Measurements from ENCODE around the gene CACNG3. TPM values are rescaled to one million over a fixed set of nuclear protein-coding genes. Genes with fewer than 3 reads are reported as not detected.

Gene CACNG3
- total RNA-seq, 1 donor from 2014 or later: not detected

DNA sequence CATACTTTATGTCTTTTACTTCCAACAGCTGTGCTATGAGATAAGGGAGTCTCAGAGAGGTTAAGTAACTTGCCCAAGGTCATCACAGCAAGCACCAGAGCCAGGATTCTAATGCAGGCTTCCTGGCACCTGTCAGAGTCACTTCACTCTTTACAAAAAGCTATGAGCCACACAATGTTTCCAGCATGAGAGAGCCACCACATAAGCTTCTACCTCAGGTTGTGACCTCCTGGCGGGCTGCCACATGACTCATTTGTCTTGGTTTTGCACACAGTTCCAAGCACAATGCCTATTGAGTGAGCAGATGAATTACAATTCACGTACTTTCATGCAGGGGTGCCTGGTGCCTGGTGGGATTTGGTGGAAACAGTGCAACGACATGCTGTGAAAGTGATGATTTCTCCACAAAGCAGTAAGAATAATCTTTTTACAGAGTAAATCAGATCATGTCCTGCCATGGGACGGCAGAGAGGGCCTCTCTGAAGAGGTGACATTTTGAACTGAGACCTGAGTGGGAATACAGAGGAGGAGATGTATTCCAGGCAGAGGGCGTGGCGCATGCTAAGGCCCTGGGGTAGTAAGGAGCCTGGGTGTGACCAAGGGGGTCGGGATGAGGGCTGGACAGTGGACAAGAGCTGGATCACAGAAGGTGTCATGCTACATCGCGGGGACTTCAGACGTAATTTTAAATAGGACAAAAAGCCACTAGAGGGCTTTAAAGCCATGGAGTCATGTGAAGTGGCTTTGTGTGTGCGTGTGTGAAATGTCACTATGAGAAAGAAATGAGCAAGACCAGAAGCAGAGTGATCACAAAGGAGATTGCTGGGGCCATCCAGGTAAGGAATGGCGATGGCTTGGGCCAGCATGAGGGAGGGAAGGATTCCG is 53.4 kb downstream of the CACNG3 start:
- Mint-ChIP-seq H3K36me3 (ENCODE audit: unreplicated experiment) (no peaks in the 10 kb centered on the region), H3K27ac (ENCODE audit: unreplicated experiment) (no peak overlapping the region), H3K9me3 (ENCODE audit: unreplicated experiment) (no peaks in the 10 kb centered on the region), H3K4me3 (ENCODE audit: unreplicated experiment) (no peak overlapping the region), H3K4me1 (ENCODE audit: unreplicated experiment) (no peaks in the 10 kb centered on the region), H3K27me3 (ENCODE audit: unreplicated experiment) (no peaks in the 10 kb centered on the region)
- DNase-seq (ENCODE audit: extremely low spot score, unreplicated experiment): no peak
- TF ChIP-seq, protein P1, sequence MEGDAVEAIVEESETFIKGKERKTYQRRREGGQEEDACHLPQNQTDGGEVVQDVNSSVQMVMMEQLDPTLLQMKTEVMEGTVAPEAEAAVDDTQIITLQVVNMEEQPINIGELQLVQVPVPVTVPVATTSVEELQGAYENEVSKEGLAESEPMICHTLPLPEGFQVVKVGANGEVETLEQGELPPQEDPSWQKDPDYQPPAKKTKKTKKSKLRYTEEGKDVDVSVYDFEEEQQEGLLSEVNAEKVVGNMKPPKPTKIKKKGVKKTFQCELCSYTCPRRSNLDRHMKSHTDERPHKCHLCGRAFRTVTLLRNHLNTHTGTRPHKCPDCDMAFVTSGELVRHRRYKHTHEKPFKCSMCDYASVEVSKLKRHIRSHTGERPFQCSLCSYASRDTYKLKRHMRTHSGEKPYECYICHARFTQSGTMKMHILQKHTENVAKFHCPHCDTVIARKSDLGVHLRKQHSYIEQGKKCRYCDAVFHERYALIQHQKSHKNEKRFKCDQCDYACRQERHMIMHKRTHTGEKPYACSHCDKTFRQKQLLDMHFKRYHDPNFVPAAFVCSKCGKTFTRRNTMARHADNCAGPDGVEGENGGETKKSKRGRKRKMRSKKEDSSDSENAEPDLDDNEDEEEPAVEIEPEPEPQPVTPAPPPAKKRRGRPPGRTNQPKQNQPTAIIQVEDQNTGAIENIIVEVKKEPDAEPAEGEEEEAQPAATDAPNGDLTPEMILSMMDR (IDR thresholded peaks at IDR 0.05): no peak

DNA sequence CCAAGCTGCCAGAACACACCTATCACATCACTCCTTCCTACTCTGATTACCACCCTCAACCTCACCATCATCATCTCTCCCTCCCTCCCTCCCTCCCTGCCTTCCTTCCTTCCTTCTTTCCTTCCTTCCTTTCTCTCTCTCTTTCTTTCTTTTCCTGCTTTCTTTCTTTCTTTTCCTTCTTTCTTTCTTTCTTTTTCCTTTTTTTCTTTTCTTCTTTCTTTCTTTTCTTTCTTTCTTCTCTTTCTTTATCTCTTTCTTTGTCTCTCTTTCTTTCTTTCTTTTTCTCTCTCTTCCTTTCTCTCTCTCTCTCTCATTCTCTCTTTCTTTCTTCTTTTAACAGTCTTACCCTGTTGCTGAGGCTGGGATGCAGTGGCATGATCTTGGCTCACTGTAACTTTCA is 59.2 kb downstream of the CACNG3 start:
- Mint-ChIP-seq H3K4me3 (ENCODE audit: unreplicated experiment) (no peak overlapping the region), H3K27me3 (ENCODE audit: unreplicated experiment) (no peaks in the 10 kb centered on the region), H3K9me3 (ENCODE audit: unreplicated experiment) (no peaks in the 10 kb centered on the region), H3K36me3 (ENCODE audit: unreplicated experiment) (no peaks in the 10 kb centered on the region), H3K27ac (ENCODE audit: unreplicated experiment) (no peak overlapping the region), H3K4me1 (ENCODE audit: unreplicated experiment) (no peaks in the 10 kb centered on the region)
- TF ChIP-seq, protein P1 (IDR thresholded peaks at IDR 0.05): no peak
- DNase-seq (ENCODE audit: extremely low spot score, unreplicated experiment): no peak

DNA sequence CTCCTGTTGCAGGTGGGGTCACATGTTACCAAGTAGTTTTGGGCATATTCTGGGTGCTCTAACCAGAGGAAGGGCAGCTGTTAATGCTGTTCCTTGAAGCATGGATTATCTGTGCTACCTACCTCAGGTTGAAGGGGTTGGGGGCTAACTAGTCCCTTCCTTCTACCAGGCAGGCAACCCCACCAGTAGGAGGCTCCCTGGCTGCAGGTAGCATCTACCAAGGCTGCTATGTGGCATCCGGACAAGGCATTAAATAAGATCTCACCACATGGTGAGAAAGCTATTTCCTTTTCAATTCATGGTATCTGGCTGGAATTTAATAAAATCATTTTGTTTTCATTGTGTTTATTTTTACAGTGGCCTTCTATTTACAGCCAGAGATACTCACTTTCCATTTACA is 62.5 kb downstream of the CACNG3 start:
- Mint-ChIP-seq H3K36me3 (ENCODE audit: unreplicated experiment) (no peaks in the 10 kb centered on the region), H3K4me1 (ENCODE audit: unreplicated experiment) (no peaks in the 10 kb centered on the region), H3K27ac (ENCODE audit: unreplicated experiment) (no peak overlapping the region), H3K27me3 (ENCODE audit: unreplicated experiment) (no peaks in the 10 kb centered on the region), H3K4me3 (ENCODE audit: unreplicated experiment) (no peak overlapping the region), H3K9me3 (ENCODE audit: unreplicated experiment) (no peaks in the 10 kb centered on the region)
- TF ChIP-seq, protein P1 (IDR thresholded peaks at IDR 0.05): no peak
- DNase-seq (ENCODE audit: extremely low spot score, unreplicated experiment): no peak

DNA sequence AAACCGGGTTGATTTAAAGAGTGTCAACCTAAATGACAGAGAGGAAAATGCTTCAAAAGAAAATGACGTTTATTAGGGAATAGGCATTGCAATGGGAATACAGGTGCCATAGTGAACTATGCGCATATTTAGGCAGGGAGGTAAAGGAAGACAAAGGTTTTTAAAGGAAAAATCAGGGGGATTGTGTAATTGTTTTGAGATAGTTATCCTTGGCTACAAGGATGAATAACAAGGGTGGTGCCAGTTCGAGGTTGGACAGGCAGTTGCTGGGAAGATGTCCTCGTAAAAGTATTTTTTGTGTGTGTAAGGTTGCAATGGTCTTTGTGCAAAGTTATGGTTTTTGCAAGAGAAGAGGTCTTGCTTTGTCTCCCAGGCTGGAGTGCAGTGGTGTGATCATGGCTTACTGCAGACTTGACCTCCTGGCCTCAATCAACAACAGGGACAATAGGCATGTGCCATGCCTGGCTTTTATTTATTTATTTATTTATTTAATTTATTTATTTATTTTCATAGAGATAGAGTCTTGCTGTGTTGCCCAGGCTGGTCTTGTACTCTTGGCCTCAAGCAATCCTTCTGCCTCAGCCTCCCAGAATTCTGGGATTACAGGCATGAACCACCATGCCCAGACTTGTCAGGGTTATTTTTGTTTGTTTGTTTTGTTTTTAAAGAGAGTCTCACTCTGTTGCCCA is 63.1 kb downstream of the CACNG3 start:
- no peaks in the 10 kb centered on the region for H3K9me3 Mint-ChIP-seq (ENCODE audit: unreplicated experiment)
- H3K27ac Mint-ChIP-seq (ENCODE audit: unreplicated experiment): no peak overlapping the region
- no peaks in the 10 kb centered on the region for H3K4me1 Mint-ChIP-seq (ENCODE audit: unreplicated experiment)
- TF ChIP-seq, protein P1 (IDR thresholded peaks at IDR 0.05): no peak
- no peaks in the 10 kb centered on the region for H3K27me3 Mint-ChIP-seq (ENCODE audit: unreplicated experiment)
- H3K36me3 Mint-ChIP-seq (ENCODE audit: unreplicated experiment): no peaks in the 10 kb centered on the region
- no peak for DNase-seq (ENCODE audit: extremely low spot score, unreplicated experiment)
- no peak overlapping the region for H3K4me3 Mint-ChIP-seq (ENCODE audit: unreplicated experiment)

DNA sequence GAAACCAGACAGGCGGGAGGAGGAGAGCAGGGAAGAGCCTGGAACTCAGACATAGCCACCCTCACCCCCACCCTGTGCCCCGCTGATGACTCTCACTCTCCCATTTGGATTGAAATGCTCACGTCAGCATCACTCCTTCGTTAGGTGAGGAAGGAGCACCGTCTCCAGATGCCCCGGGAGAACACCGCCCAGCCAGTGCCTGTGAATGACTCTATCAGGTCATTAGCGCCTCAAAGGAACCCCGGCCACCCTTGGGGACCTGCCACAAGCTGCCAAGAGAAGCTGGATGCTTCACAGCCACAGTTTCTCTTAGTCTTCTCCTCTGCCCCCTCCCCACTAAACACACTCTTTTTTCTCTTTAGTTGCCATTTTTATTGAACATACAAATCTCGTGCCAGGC is 66.0 kb downstream of the CACNG3 start:
- no peak for DNase-seq (ENCODE audit: extremely low spot score, unreplicated experiment)
- Mint-ChIP-seq H3K4me1 (ENCODE audit: unreplicated experiment) (no peaks in the 10 kb centered on the region), H3K4me3 (ENCODE audit: unreplicated experiment) (no peak overlapping the region), H3K36me3 (ENCODE audit: unreplicated experiment) (no peaks in the 10 kb centered on the region), H3K27me3 (ENCODE audit: unreplicated experiment) (no peaks in the 10 kb centered on the region), H3K27ac (ENCODE audit: unreplicated experiment) (no peak overlapping the region), H3K9me3 (ENCODE audit: unreplicated experiment) (no peaks in the 10 kb centered on the region)
- TF ChIP-seq, protein P1 (IDR thresholded peaks at IDR 0.05): no peak

Measured in osteocyte (in vitro differentiated cells).